Neutrophil (primary cell): ENCODE data around the gene FAM83D.

Experiments used
- H3K27ac ChIP-seq: fragments of 200-600 bp; sonication (generic); 2 replicates; pipeline ENCODE4 v1.5.1; 2016; ENCODE audit warnings: mild to moderate bottlenecking, moderate library complexity
- H3K27me3 ChIP-seq: fragments of 200-600 bp; sonication (generic); 2 replicates; pipeline ENCODE4 v1.6.0; 2016; ENCODE audit warnings: mild to moderate bottlenecking
- H3K36me3 ChIP-seq: fragments of 200-600 bp; sonication (generic); 2 replicates; pipeline ENCODE4 v1.5.1; 2017
- H3K4me1 ChIP-seq, 2 experiments: fragments of 200-600 bp in 1 of 2; sonication (generic) in 1 of 2; 1 replicate in 1 of 2; 2 replicates in 1 of 2; pipeline versions ENCODE4 v1.5.1 to v1.6.1; 2013 to 2016; ENCODE audit warnings: low read depth in 1 of 2, low read length in 1 of 2, mild to moderate bottlenecking in 1 of 2, moderate library complexity in 1 of 2; ENCODE audit not compliant: control insufficient read depth in 1 of 2, insufficient read depth in 1 of 2
- H3K4me3 ChIP-seq, 2 experiments: fragments of 200-600 bp in 1 of 2; sonication (generic) in 1 of 2; 1 replicate in 1 of 2; 2 replicates in 1 of 2; pipeline ENCODE4 v1.5.1; 2013 to 2016; ENCODE audit warnings: low read depth in 1 of 2, low read length in 1 of 2, mild to moderate bottlenecking in 1 of 2, moderate library complexity in 1 of 2
- H3K9me3 ChIP-seq: fragments of 200-600 bp; sonication (generic); 2 replicates; pipeline ENCODE4 v1.5.1; 2016
- TF ChIP-seq, protein P1 (sequence below): fragments of 200-600 bp; sonication (generic); IDR thresholded peaks from 2 replicates; pipeline ENCODE4 v1.5.1; 2016; ENCODE audit warnings: antibody characterized with exemption

FAM83D gene

DNA sequence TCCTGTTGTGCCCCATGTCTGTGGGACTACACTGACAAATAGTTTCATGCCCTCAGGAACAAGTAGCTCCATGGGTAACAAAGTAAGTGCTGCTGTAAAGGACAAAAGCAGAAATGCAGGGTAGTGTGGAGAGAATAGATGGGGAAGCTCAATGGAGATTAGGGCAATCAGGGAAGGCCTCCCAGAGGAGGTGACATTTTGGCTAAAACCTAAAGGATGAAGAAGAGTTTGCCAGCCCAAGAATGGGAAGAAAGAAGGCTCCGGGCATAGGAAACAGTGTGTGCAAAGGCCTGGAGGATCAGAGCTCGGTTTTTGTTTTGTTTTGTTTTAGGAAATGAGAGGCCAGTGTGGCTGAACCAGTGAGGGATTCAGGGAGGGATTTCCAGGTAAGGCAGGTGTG lies 43.6 kb upstream of the FAM83D start:
- H3K9me3 ChIP-seq = no peaks in the 10 kb centered on the region
- no peaks in the 10 kb centered on the region for H3K36me3 ChIP-seq
- H3K27ac ChIP-seq = no peak overlapping the region
- H3K27me3 ChIP-seq = peaks cover 26% of the 10 kb centered on the region
- H3K4me1 ChIP-seq = peaks cover 4 to 7% of the 10 kb centered on the region in 2 experiments
- no peak overlapping the region for H3K4me3 ChIP-seq
- TF ChIP-seq, protein P1, sequence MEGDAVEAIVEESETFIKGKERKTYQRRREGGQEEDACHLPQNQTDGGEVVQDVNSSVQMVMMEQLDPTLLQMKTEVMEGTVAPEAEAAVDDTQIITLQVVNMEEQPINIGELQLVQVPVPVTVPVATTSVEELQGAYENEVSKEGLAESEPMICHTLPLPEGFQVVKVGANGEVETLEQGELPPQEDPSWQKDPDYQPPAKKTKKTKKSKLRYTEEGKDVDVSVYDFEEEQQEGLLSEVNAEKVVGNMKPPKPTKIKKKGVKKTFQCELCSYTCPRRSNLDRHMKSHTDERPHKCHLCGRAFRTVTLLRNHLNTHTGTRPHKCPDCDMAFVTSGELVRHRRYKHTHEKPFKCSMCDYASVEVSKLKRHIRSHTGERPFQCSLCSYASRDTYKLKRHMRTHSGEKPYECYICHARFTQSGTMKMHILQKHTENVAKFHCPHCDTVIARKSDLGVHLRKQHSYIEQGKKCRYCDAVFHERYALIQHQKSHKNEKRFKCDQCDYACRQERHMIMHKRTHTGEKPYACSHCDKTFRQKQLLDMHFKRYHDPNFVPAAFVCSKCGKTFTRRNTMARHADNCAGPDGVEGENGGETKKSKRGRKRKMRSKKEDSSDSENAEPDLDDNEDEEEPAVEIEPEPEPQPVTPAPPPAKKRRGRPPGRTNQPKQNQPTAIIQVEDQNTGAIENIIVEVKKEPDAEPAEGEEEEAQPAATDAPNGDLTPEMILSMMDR = no peak

DNA sequence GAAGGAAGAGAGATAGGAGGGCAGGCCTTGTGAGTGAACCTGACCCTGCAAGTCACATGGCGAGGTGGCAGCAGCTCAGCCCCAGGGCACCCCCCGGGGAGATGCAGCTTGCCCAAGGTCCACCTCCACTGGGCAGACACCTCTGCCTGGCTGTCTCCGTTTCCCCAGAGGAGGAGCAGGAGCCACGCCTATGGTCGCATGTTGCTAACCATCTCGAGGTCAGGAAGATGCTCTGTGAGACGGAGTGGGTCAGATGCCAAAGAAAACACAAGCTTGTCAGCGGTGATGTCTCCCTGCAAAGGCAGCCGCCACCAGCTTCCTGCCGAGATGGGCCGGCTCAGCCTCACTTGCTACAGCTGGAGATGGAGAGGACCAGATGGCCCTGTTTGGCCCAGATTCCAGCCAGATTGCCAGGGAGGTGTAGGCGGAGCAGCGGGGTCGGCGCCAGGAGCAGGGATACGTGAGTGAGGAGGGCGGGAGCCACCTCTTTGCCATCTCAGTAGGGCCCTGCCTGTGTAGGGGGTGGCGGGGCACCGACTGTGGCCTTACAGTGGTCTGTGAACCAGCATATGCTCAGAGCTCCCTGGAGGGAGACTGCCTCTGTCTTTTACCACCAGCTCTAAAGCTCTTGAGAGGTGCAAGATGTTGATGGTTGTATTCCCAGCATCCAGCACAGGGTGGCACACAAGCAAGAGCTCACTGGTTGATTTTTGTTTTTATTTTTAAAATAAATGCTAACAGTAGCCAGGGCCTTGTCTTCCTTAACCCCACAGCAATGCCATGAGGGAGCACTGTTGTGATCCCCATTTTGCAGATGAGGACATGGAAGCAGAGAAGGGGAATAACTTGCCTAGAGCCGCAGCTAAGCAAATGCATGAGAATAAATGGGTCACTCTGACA lies 42.9 kb upstream of the FAM83D start:
- H3K27ac ChIP-seq = no peak overlapping the region
- no peaks in the 10 kb centered on the region for H3K9me3 ChIP-seq
- peaks cover 4 to 7% of the 10 kb centered on the region in 2 experiments for H3K4me1 ChIP-seq
- no peaks in the 10 kb centered on the region for H3K36me3 ChIP-seq
- no peak overlapping the region for H3K4me3 ChIP-seq
- TF ChIP-seq, protein P1 = no peak
- H3K27me3 ChIP-seq = peaks cover 22% of the 10 kb centered on the region

DNA sequence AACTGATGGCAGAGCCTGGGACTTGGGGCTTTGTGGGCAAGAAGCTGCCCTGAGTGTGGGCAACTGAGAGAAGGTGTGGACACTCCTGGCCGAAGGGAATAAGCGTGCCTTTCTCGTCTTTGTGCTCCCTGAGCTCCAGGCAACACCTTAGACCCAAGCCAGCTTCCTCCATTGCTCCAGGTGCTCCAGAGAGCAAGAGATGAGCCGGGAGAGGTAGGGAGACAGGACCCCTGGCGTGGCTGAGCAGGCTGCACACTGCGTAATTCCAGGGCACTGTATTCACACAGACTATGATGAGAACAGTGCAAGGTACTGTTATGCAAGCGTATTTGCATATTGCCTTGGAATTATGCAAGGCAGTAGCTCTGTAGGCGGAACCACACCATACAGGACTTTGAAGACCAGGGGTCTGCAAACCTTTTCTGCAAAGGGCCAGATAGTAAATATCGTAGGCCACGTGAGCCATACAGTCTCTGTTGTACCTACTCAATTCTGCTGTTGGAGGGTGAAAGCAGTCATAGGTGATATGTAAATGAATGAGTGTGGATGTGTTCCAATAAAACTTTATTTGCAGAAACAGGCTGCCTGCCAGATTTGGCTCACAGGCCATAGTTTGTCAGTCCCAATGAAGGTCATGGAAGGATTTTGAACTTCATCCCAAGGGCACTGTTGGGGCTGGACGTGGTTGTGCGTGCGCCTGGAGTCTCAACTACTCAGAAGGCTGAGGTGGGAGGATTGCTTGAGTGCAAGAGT lies 42.1 kb upstream of the FAM83D start:
- H3K4me3 ChIP-seq = no peak overlapping the region
- H3K9me3 ChIP-seq = no peaks in the 10 kb centered on the region
- no peak overlapping the region for H3K27ac ChIP-seq
- TF ChIP-seq, protein P1 = no peak
- no peaks in the 10 kb centered on the region for H3K36me3 ChIP-seq
- H3K27me3 ChIP-seq = peaks cover 15% of the 10 kb centered on the region
- peaks cover 4 to 7% of the 10 kb centered on the region in 2 experiments for H3K4me1 ChIP-seq

DNA sequence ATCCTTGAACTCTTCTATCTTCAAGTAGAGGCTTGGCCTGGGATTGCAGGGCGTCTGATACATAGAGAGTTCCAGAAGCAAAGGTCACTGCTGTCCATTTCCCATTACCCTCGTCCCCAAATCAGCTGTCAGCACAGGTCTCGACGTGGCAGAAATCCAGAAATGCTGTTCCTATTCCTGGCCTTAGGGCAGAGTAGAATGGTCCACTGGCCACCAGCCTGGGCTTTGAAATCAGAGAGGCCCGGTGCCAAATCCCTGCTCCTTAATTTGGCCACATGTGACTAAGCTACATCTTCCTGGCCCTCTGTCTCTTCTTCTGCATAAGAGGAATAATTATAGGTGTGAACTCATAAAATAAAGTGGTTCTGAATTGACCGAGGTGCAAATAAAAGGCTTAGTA lies 40.9 kb upstream of the FAM83D start:
- Histone ChIP-seq H3K36me3 (no peaks in the 10 kb centered on the region), H3K27ac (no peak overlapping the region), H3K27me3 (peaks cover 5% of the 10 kb centered on the region), H3K4me3 (no peak overlapping the region), H3K9me3 (no peaks in the 10 kb centered on the region), H3K4me1 (peaks cover 4 to 7% of the 10 kb centered on the region in 2 experiments)
- TF ChIP-seq, protein P1 = no peak

DNA sequence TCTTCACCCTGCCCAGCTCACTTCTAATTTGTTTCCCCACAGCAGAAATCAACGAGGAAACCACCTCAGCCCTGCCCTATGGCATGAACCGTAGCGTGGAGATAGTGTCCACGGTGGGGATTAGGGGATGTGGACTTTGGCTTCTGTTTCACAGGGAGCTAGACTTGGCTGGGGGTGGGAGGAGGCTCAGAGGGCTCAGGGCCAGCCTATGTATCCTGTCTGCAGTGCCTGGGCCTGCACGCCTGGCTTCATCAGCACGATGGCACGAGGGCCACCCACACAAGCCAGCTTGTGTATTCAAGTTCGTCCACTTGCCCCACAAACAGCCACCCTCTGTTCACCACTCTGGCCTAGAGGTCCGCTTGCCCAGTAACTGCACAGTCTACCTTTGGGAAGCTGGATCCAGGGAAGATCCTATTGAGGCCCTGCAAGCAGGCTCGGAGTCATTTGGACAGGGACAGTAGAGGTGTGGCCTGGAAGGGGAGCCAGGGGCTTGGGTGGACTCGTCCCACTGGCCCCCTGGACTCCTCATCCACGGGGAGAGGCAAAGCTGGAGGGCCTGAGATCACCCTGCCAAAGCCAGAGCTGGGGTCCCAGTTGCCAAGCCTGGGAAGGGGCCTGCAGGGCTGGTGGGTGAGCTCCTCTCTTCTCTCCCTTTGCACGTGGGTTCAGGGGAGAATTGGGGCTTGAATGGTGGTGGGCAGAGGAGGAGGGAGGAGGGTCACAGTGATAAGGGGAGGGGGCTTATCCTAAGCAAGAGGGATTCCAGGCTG lies 38.0 kb upstream of the FAM83D start:
- TF ChIP-seq, protein P1 = no peak
- no peak overlapping the region for H3K4me3 ChIP-seq
- no peaks in the 10 kb centered on the region for H3K9me3 ChIP-seq

More for the DNA sequence above, 38.0 kb upstream of the FAM83D start:
- Histone ChIP-seq H3K4me1 (peaks cover 4 to 7% of the 10 kb centered on the region in 2 experiments), H3K27ac (no peak overlapping the region), H3K36me3 (no peaks in the 10 kb centered on the region), H3K27me3 (no peaks in the 10 kb centered on the region)
